HG02938 (cell line): Measurements from ENCODE around the gene IDS.
"Not testable (repeated sequence)": the region's sequence is repeated elsewhere in the genome, so short reads cannot be mapped to it uniquely, and the experiment has no call there.

Source experiments
- ATAC-seq: cut with Tn5 transposase; IDR thresholded peaks from one replicate; pipeline ENCODE4 v1.9.1; 2021; ENCODE audit warnings: mild to moderate bottlenecking, moderate library complexity; ENCODE audit not compliant: unreplicated experiment

The IDS gene

GRCh38 chrX:149528381-149528780, 23.3 kb upstream of the IDS start:
- no peak for ATAC-seq

GRCh38 chrX:149527705-149528104, 22.6 kb upstream of the IDS start:
- ATAC-seq = no peak

DNA sequence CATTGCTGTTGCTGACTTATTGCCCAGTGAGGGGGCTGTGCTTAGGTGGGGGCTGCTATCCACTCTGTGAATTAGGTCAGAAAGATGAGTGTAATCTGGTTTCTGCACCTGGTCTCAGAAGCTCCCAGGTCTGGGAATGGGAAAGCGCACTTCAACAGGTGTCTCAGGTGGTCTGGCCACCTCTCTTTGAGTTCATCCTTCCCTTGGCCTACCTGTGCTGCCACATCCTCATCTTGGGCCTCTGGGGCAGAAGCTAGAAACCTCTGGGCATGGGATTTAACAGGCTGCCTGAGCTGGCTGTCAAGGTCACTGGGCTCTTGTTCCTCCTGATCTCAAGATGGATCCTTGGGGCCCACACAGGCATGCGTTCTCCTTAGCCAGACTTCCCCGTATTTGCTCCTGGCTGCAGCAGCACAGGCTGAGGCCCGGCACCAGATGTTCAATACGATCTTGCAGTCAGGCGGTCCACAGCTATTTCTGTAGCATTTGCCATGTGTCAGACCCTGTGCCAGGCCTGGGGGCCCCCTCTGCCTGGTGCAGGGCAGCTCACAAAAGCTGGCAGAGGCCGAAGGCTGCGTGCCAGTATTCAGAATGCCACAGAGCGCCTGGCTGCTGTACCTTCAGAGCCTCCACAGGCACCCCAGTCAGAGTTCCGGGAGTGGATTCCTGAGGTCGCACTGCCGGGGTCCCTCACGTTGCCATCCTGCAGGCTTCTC, 21.4 kb upstream of the IDS start:
- not testable (repeated sequence) for ATAC-seq

DNA sequence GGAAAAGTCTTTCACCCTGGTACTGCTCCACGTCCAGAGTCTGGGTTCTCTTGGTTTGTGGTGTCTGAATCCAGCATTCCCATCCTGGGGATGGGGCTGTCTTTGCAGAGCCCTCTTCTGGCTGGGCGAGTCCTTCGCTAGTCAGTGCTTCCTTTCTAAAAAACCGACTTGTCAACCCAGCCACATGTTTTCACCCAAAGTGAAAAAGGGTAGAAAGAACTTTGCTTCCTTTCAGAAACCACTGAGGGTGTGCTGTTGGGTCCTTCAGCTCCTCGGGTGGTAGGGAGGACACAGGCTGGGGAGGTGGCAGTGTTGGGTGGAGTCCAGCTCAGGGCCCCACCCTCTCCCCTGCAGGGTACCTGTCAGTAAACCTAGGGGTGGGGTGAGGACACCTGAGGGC, 20.8 kb upstream of the IDS start:
- peak; percentile 33 for ATAC-seq

DNA sequence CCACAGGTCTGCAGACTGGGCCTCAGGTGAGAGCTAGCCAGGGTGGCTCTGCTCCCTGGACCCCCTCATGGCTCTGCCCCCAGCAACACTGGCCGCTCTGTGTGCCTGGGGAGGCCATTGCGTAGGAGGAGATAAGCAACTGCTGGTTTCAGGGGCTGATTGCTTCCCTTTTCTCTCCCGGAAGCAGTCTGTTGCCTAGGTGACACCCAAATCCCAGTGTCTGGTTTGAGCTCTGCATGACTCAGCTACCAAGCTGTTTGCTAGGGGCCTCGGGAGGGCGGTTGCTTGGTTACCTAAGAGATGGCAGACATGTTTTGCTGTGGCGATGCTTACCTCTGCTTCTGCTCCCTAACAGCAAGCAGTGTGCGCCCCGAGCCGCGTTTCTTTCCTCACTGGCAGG, 20.3 kb upstream of the IDS start:
- ATAC-seq = peak; percentile 98

- ATAC-seq = no peak
These were observed 17.8 kb upstream of the IDS start for GRCh38 chrX:149522916-149523315.

GRCh38 chrX:149521438-149521837, 16.3 kb upstream of the IDS start:
- ATAC-seq = no peak

GRCh38 chrX:149520636-149521277, 15.7 kb upstream of the IDS start:
- not testable (repeated sequence) for ATAC-seq

GRCh38 chrX:149518236-149518635, 13.1 kb upstream of the IDS start:
- no peak for ATAC-seq

DNA sequence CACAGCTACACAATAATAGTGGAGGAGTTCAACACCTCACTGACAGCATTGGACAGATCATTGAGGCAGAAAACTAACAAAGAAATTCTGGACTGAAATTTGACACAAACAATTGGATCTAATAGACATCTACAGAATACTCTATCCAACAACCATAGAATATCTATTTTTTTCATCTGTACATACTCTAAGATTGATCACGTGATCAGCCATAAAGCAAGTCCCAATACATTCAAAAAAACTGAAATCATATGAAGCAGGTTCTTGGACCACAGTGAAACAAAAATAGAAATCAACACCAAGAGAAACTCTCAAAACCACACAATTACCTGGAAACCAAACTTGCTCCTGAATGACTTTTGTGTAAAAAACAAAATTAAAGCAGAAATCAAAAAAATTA, 12.2 kb upstream of the IDS start:
- no peak for ATAC-seq

DNA sequence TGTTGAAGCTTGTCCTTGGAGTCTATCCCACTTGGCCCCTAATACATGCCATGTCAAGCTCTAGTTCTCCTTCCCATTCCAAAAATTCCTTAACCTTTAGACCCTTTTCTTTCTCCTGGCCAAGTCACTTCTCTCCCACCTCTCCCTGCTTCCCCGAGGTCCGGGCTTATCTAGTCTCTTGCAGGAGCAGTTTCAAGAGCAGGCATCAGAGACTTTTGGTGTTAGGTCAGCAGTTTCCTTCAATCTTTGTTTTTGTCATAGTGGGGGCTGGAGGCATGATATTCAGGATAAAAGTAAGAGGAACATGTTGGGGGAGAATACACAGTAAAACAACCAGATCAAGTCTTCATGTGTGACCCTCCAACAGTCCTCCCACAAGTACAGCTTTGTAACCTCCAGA, 11.5 kb upstream of the IDS start:
- no peak for ATAC-seq

DNA sequence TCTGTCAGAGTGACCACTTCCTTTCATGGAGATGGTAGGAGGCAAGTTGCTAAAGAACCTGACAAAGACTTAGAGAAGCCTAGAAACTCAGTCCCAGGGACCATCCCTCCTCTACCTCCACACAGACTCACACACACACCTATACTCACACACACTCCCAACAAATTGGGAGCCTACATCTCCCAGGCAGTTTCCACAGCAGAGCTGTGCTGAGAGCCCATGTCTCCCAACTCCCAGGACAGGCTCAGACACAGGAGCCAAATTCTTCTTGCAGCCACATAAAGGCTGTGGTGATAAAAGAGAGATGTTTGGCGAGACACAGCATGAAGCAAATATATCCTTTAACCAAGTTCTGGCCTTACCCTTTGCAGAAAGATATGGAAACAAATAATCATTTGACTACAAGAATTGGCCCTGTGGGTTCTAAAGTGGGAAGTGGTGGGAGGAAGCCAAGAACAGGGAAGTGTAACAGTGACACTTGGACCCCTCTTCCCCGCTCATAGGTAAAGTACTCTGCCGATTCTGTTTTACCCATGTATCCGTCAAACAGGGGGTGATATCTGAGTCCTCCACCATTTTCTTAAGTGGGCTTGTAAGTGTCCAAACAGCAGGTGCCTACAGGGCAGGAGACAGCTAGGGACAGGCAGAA, 11.0 kb upstream of the IDS start:
- ATAC-seq = no peak

DNA sequence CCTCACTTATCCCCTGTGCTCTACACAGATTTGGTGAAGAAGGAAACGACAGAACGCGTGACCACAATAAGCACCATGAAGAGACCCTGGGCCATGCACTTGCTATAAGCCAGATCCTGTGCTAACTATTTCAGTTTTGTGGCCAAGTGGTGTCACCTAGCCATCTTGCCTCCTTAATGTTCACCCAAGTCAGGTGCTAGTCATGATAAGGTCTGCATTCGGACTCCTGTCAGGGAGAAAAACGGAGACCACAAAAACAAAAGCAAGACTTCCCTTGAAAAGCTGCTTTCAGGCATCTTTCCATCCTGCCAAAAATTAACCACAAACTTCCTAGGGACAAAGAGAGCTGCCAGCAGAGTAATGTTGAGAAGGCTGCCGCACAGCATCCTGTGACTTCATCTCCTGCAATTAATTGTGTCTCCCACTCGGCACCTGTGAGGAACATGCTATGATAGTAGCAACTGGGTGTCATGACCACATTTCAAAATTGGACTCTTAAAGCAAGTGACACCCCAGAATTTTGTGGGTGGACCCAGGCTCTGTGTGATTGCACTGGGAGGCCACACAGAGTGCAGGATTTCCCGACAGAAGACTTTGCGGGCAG, 8.8 kb upstream of the IDS start:
- no peak for ATAC-seq

DNA sequence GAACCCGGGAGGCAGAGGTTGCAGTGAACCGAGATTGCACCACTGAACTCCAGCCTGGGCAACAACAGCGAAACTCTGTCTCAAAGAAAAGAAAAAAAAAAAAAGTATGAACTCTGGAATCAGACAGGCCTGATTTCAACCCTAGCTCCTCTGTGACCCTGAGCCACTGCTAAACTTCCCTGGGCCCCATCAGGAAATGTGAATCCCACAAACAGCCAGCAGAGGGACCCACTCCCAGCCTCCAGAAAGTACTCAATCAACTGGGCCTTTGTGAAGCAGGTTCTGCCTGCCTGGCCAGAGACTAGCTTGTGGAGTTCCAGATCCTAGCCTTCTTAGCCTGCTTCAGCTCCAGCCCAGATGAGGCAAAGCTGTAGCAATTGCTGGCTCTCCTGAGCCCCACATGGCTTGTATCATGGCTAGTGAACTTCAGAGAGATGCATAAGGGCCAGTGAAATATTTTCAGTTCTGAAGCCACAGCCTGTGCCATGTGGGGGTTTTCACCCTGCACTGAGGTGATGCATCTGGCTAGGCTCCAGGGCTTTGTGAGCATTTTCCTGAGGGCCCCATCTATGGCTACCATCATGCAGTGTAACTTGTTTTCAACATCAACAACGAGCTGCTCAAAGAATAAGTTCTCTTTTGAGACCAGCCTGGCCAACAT, 7.2 kb upstream of the IDS start:
- peak; percentile 78 for ATAC-seq

GRCh38 chrX:149511081-149511480, 6.0 kb upstream of the IDS start:
- ATAC-seq = no peak

- ATAC-seq = no peak
These were observed 5.3 kb upstream of the IDS start for GRCh38 chrX:149510386-149510785.

DNA sequence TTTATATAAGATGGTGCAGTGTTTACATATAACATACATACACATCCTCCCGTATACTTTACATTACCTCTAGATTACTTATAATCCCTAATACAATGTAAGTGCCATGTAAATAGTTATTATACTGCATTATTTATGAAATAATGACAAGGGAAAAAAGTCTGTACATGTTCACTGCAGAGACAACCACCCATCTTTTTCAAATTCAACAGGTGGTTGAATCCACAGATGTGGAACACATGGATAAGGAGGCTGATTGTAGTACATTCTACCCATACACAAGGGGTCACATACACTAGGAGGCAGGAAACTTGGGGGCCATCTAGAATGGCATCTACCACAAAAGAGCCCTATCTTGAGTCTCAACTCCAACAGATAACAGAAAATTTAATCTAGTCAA, 3.4 kb upstream of the IDS start:
- ATAC-seq = no peak

DNA sequence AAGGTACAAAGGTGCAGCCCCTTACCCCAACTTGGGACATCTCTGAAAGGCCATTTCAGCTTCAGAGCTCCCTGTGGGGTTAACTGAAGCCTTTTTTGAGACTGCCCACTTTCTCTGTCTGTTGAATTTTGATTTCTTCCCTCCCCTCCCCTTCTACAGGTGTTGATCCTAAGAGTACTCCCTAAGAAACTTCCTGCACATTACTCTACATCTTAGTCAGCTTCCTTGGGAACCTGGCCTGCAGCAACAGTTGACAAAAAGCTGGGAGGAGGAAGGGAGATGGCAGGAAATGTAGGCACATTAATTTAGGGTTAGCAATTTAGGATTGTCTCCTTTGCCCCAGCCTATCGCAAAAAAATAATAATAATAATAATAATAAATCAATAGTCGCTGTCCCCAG, 1.2 kb upstream of the IDS start:
- ATAC-seq = no peak

DNA sequence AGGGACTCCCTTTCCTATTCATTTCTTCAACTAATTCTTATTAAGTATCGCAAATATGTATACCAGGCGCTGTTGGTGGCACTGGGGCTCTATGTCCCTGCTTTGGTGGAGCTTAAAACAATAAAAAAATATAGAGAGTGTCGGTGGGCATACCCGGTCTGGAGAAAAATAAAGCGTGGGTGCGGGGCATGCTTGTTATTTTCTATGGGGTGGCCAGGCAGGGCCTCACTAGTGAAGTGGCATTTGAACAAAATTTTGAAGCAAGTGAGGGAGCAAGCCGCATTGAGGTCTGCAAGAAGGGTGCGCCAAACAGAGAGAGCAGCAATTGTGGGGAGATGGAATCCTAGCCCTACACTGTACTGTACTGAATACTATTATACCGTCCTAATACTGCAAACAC, 565 bp upstream of the IDS start:
- ATAC-seq = no peak

DNA sequence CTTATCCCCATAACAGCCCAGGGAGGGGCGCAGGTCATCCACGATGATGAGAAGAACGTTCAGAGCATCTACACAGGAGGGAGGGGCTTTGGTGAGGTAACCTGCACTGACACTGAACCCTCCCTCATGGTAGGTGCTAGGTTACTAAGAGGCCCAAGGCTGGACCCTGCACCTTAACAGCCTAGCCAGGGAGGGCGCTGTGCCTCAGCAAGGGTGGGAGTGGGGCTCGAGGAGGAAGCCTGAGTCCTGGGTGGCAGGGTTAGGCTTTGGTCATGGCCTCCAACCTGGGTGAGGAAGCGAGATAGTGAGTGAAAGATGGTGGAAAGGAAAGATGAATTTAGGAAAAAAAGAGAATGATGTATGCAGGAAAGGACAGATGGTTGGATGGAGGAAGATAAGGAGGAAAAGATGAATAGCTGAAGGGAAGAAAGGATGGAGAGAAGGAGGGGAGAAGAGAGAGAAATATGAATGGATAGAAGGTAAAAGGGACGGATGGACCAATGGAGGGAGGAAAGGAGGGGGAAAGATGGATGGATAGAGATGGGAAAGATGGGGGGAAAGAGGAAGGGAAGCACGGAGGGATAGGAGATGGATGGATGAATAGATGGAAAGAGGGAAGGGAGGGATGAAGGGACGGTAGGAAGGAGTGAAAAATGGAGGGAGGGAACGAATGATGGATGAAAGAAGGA, 736 bp downstream of the IDS start:
- ATAC-seq = peak; percentile 46

DNA sequence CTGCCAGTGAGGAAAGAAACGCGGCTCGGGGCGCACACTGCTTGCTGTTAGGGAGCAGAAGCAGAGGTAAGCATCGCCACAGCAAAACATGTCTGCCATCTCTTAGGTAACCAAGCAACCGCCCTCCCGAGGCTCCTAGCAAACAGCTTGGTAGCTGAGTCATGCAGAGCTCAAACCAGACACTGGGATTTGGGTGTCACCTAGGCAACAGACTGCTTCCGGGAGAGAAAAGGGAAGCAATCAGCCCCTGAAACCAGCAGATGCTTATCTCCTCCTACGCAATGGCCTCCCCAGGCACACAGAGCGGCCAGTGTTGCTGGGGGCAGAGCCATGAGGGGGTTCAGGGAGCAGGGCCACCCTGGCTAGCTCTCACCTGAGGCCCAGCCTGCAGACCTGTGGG, 1.7 kb downstream of the IDS start:
- peak; percentile 59 for ATAC-seq
